Pancreas (tissue), 10 donors: ENCODE measurements around the gene NLRC3. TPM values are rescaled to one million over a fixed set of nuclear protein-coding genes. Genes with fewer than 3 reads are reported as not detected.

Source experiments
- ATAC-seq, 4 donors: fragments of 200-7000 bp; cut with Tn5 transposase; one replicate each; pipeline versions ENCODE4 v1.8.0 to v1.9.1; 2020; ENCODE audit warnings: mild to moderate bottlenecking in 4 of 4, moderate library complexity in 4 of 4
- DNase-seq, 6 donors: peaks; one replicate each; pipeline ENCODE4 v3.0.0-alpha.2; 2020
- FAIRE-seq: peaks from 2 replicates; lab custom pipeline; 2012; peaks lifted over from hg19 to GRCh38; lab: Jason Lieb, UNC
- H3K27ac ChIP-seq, 4 donors: fragments of 200-600 bp; sonication (generic); 1 replicate in 3 of 4; 2 replicates in 1 of 4; pipeline versions ENCODE4 v1.5.0 to v1.8.0; 2020
- H3K27me3 ChIP-seq, 4 donors: fragments of 200-600 bp; one replicate each; pipeline ENCODE4 v1.8.0; 2021
- H3K36me3 ChIP-seq, 3 donors: fragments of 200-600 bp; sonication (generic) in 1 of 3; one replicate each; pipeline versions ENCODE4 v1.5.0 to v1.8.0; 2020 to 2021
- H3K4me1 ChIP-seq, 3 donors: fragments of 200-600 bp; one replicate each; pipeline ENCODE4 v1.8.0; 2021
- H3K4me3 ChIP-seq, 4 donors: fragments of 200-600 bp; sonication (generic) in 2 of 4; one replicate each; pipeline versions ENCODE4 v1.5.0 to v1.8.0; 2020 to 2021
- H3K9me3 ChIP-seq, 4 donors: fragments of 200-600 bp; one replicate each; pipeline ENCODE4 v1.8.0; 2021
- CTCF ChIP-seq, 4 donors: fragments of 200-600 bp; sonication (generic) in 3 of 4; IDR thresholded peaks; one replicate each; pipeline versions ENCODE4 v1.5.0 to v1.8.0; 2021; ENCODE audit warnings: antibody characterized with exemption in 4 of 4
- WGBS, 2 donors: extraction: QIAGEN DNeasy Blood & Tissue Kit; methylation state at CpG; one replicate each; pipeline ENCODE4 v1.1.7; 2013; 5-methylcytosine and 5-hydroxymethylcytosine counted together
- intact Hi-C, 3 donors: fragments of 100-400 bp; cut with DNase I; formaldehyde crosslinking; loops; one replicate each; pipeline versions ENCODE4 v1.11.1 to v1.14.2; 2022
- polyA plus RNA-seq, 2 donors: library from polyadenylated mRNA; stranded (reverse); fragments of 200-250 nt; gene quantifications; one replicate each; pipeline ENCODE4 v1.2.3, GENCODE V29; 2013
- total RNA-seq, 6 donors: library from RNA; stranded (reverse); fragmentation: NEBNext Ultra II Directional in 4 of 6; extraction: Animal tissue kit (Norgen Biotek cat#: 25700) in 4 of 6; gene quantifications; one replicate each; pipeline versions ENCODE4 v1.2.1 to v1.2.4, GENCODE V29; 2021 to 2023
- donor health status: healthy with polysubstance abuse.
- donor health status: DM: no; HTN: no; CAD: no; lungs with moderate emphysema.
- donor health status: DM: no; HTN: no; CAD: no.
- donor health status: control.
- donor health status: control.
- donor health status: Bipolar disorder and iron deficiency.
- donor health status: DM: yes; HTN: yes; CAD: no.
- donor health status: DM: no; HTN: no; CAD: no.
- donor health status: DM: no; HTN: no; CAD: no.
- donor health status: DM: yes; HTN: yes; CAD: no.

The NLRC3 gene
- total and polyA plus RNA-seq, 8 donors: 0.12 to 0.87 (median 0.44) TPM

- intact Hi-C loops: no loop called here
- Histone ChIP-seq H3K36me3 (no peaks in the 10 kb centered on the region), H3K27ac (no peak overlapping the region), H3K4me1 (no peaks in the 10 kb centered on the region), H3K9me3 (no peaks in the 10 kb centered on the region), H3K27me3 (no peaks in the 10 kb centered on the region), H3K4me3 (no peak overlapping the region)
- DNase-seq: no peak
- TF ChIP-seq CTCF (IDR thresholded peaks at IDR 0.05): no peak
- WGBS, 2 donors: 89 to 93% methylated on average over 10 of the region's 10 CpGs
- ATAC-seq: no peak
- FAIRE-seq: no peak
These were observed 20.0 kb upstream of the NLRC3 start for GRCh38 chr16:3597226-3597625.

GRCh38 chr16:3596101-3596861 lies 19.1 kb upstream of the NLRC3 start:
- no peak for FAIRE-seq

DNA sequence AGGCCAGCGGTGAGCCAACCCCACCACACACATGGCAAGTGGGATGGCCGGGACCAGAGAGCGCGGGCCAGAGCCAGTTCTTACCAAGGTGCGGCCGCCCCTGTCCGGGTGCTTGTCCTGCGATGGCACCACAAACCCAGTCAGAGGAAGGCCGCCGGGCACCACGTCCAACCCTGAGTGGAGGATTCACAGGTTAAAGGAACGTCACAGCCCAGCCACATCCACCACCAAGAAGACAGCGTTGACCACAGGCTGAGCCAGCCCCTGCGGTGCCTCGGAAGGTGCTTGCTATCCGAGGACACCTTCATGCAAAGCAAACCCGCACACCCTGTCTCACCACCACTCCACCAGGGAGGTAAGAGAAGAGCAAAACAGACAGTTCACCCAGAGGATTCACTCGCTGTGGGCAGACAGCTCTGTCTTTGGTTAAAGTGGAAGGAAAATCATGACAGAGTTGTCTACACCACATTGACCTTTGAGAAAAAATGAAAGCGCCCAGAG lies 18.4 kb upstream of the NLRC3 start:
- H3K4me3 ChIP-seq: no peak overlapping the region
- no peaks in the 10 kb centered on the region for H3K36me3 ChIP-seq
- no peaks in the 10 kb centered on the region for H3K9me3 ChIP-seq
- TF ChIP-seq CTCF (IDR thresholded peaks at IDR 0.05): no peak
- DNase-seq (no peak), FAIRE-seq (no peak), ATAC-seq (no peak)
- no peaks in the 10 kb centered on the region for H3K27me3 ChIP-seq
- no peak overlapping the region for H3K27ac ChIP-seq
- intact Hi-C loops: no loop called here
- no peaks in the 10 kb centered on the region for H3K4me1 ChIP-seq
- WGBS, 2 donors: 93 to 94% methylated on average over 19 of the region's 19 CpGs

More at GRCh38 chr16:3596101-3596861, 19.1 kb upstream of the NLRC3 start:
- Histone ChIP-seq H3K36me3 (no peaks in the 10 kb centered on the region), H3K9me3 (no peaks in the 10 kb centered on the region), H3K4me1 (no peaks in the 10 kb centered on the region), H3K27me3 (no peaks in the 10 kb centered on the region), H3K27ac (no peak overlapping the region), H3K4me3 (no peak overlapping the region)
- no peak for TF ChIP-seq CTCF (IDR thresholded peaks at IDR 0.05)
- WGBS, 2 donors: 93% methylated on average over 27 of the region's 27 CpGs
- DNase-seq: no peak
- intact Hi-C loops: no loop called here
- no peak for ATAC-seq

- H3K9me3 ChIP-seq: no peaks in the 10 kb centered on the region
- WGBS, 2 donors: 92 to 97% methylated on average over 11 of the region's 11 CpGs
- H3K27ac ChIP-seq: no peak overlapping the region
- ATAC-seq (no peak), FAIRE-seq (no peak), DNase-seq (no peak)
- no peak overlapping the region for H3K4me3 ChIP-seq
- no peaks in the 10 kb centered on the region for H3K4me1 ChIP-seq
- no peak for TF ChIP-seq CTCF (IDR thresholded peaks at IDR 0.05)
- H3K27me3 ChIP-seq: no peaks in the 10 kb centered on the region
- intact Hi-C loops: no loop called here
- no peaks in the 10 kb centered on the region for H3K36me3 ChIP-seq
These were observed 17.9 kb upstream of the NLRC3 start for GRCh38 chr16:3595110-3595486.
